ENCODE data around the gene USP17L21.
"Not testable (repeated sequence)": the region's sequence is repeated elsewhere in the genome, so short reads cannot be mapped to it uniquely, and the experiment has no call there.

Gene USP17L21, protein sequence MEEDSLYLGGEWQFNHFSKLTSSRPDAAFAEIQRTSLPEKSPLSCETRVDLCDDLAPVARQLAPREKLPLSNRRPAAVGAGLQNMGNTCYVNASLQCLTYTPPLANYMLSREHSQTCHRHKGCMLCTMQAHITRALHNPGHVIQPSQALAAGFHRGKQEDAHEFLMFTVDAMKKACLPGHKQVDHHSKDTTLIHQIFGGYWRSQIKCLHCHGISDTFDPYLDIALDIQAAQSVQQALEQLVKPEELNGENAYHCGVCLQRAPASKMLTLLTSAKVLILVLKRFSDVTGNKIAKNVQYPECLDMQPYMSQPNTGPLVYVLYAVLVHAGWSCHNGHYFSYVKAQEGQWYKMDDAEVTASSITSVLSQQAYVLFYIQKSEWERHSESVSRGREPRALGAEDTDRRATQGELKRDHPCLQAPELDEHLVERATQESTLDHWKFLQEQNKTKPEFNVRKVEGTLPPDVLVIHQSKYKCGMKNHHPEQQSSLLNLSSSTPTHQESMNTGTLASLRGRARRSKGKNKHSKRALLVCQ

GRCh38 chr4:9262572-9262971, at the start of gene USP17L21:
Gene USP17L21, plus strand, starts transcription at chr4:9262872. Its CDS starts 0 bp downstream, at chr4:9262872.
- DNase-seq (ENCODE audit: low spot score): not testable (repeated sequence)

DNA sequence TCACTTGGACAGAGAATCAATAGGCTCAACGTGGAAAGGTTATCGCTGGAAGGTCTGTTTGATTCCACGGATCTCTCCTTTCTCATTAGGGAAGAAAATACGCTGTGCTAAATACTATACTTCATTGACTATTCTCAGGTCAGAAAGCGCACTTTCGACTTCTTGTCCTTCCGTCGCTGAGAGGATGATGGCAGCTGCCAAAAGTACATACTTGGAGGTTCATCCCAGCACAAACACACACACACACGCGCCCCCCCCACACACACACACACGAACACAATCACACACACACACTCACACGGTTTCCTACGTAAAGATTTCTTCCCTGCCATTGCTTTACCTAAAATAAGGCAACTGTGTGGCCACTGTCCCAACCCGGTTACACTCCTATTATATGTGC, 48.0 kb upstream of the USP17L21 start:
- not testable (repeated sequence) for DNase-seq (ENCODE audit: low spot score)

DNA sequence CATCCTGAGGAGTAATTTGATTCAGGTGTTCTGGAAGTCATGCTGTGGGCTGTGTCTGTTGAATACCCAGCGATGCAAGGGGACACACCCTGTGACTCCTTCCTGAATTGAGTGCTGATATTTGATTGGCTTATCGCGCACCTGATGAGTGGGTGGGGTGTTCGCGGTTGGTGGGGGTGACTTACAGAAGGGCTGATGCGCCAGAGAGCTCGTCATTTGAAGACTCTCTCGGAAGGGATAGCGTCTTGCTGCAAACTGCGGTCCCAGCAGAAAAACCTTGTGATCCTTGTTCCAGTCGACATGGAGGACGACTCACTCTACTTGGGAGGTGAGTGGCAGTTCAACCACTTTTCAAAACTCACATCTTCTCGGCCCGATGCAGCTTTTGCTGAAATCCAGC, 47.6 kb upstream of the USP17L21 start, which contains the start of gene USP17L11:
Gene USP17L11 (plus strand): TSS at position 301 of the 400 bp plus-strand sequence. CDS start 0 bp downstream, at position 301.
- DNase-seq (ENCODE audit: low spot score): not testable (repeated sequence)

- not testable (repeated sequence) for DNase-seq (ENCODE audit: low spot score)
These were observed 42.8 kb upstream of the USP17L21 start, which contains the start of gene USP17L12 for GRCh38 chr4:9219852-9220251. Gene USP17L12, plus strand, starts transcription at chr4:9220152. Its CDS starts 0 bp downstream, at chr4:9220152.

DNA sequence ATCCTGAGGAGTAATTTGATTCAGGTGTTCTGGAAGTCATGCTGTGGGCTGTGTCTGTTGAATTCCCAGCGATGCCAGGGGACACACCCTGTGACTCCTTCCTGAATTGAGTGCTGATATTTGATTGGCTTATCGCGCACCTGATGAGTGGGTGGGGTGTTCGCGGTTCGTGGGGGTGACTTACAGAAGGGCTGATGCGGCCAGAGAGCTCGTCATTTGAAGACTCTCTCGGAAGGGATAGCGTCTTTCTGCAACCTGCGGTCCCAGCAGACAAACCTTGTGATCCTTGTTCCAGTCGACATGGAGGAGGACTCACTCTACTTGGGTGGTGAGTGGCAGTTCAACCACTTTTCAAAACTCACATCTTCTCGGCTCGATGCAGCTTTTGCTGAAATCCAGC, 38.1 kb upstream of the USP17L21 start, which contains the start of gene USP17L13:
Gene USP17L13 (plus strand): TSS at position 301 of the 400 bp plus-strand sequence. CDS start 0 bp downstream, at position 301.
- not testable (repeated sequence) for DNase-seq (ENCODE audit: low spot score)

DNA sequence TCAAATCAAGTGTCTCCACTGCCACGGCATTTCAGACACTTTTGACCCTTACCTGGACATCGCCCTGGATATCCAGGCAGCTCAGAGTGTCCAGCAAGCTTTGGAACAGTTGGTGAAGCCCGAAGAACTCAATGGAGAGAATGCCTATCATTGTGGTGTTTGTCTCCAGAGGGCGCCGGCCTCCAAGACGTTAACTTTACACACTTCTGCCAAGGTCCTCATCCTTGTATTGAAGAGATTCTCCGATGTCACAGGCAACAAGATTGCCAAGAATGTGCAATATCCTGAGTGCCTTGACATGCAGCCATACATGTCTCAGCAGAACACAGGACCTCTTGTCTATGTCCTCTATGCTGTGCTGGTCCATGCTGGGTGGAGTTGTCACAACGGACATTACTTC, 32.4 kb upstream of the USP17L21 start:
- DNase-seq (ENCODE audit: low spot score): not testable (repeated sequence)

GRCh38 chr4:9234085-9234484, 28.6 kb upstream of the USP17L21 start, which contains the start of gene USP17L15:
Gene USP17L15, plus strand, starts transcription at chr4:9234385. Its CDS starts 0 bp downstream, at chr4:9234385.
- not testable (repeated sequence) for DNase-seq (ENCODE audit: low spot score)

GRCh38 chr4:9238461-9238860, 24.2 kb upstream of the USP17L21 start:
- not testable (repeated sequence) for DNase-seq (ENCODE audit: low spot score)

DNA sequence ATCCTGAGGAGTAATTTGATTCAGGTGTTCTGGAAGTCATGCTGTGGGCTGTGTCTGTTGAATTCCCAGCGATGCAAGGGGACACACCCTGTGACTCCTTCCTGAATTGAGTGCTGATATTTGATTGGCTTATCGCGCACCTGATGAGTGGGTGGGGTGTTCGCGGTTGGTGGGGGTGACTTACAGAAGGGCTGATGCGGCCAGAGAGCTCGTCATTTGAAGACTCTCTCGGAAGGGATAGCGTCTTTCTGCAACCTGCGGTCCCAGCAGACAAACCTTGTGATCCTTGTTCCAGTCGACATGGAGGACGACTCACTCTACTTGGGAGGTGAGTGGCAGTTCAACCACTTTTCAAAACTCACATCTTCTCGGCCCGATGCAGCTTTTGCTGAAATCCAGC, 19.1 kb upstream of the USP17L21 start, which contains the start of gene USP17L17:
Gene USP17L17 (plus strand): TSS at position 301 of the 400 bp plus-strand sequence. CDS start 0 bp downstream, at position 301.
- not testable (repeated sequence) for DNase-seq (ENCODE audit: low spot score)

- DNase-seq (ENCODE audit: low spot score): not testable (repeated sequence)
These were observed 14.6 kb upstream of the USP17L21 start, which contains the start of gene USP17L18 for GRCh38 chr4:9247953-9248680. Gene USP17L18, plus strand, starts transcription at chr4:9248630. Its CDS starts 0 bp downstream, at chr4:9248630.

DNA sequence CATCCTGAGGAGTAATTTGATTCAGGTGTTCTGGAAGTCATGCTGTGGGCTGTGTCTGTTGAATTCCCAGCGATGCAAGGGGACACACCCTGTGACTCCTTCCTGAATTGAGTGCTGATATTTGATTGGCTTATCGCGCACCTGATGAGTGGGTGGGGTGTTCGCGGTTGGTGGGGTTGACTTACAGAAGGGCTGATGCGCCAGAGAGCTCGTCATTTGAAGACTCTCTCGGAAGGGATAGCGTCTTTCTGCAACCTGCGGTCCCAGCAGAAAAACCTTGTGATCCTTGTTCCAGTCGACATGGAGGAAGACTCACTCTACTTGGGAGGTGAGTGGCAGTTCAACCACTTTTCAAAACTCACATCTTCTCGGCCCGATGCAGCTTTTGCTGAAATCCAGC, 9.6 kb upstream of the USP17L21 start, which contains the start of gene USP17L19:
Gene USP17L19 (plus strand): TSS at position 301 of the 400 bp plus-strand sequence. CDS start 0 bp downstream, at position 301.
- DNase-seq (ENCODE audit: low spot score): not testable (repeated sequence)

DNA sequence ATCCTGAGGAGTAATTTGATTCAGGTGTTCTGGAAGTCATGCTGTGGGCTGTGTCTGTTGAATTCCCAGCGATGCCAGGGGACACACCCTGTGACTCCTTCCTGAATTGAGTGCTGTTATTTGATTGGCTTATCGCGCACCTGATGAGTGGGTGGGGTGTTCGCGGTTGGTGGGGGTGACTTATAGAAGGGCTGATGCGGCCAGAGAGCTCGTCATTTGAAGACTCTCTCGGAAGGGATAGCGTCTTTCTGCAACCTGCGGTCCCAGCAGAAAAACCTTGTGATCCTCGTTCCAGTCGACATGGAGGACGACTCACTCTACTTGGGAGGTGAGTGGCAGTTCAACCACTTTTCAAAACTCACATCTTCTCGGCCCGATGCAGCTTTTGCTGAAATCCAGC, 4.8 kb upstream of the USP17L21 start, which contains the start of gene USP17L20:
Gene USP17L20 (plus strand): TSS at position 301 of the 400 bp plus-strand sequence. CDS start 0 bp downstream, at position 301.
- DNase-seq (ENCODE audit: low spot score): not testable (repeated sequence)

DNA sequence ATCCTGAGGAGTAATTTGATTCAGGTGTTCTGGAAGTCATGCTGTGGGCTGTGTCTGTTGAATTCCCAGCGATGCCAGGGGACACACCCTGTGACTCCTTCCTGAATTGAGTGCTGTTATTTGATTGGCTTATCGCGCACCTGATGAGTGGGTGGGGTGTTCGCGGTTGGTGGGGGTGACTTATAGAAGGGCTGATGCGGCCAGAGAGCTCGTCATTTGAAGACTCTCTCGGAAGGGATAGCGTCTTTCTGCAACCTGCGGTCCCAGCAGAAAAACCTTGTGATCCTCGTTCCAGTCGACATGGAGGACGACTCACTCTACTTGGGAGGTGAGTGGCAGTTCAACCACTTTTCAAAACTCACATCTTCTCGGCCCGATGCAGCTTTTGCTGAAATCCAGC, 4.6 kb downstream of the USP17L21 start, which contains the start of gene USP17L22:
Gene USP17L22 (plus strand): TSS at position 301 of the 400 bp plus-strand sequence. CDS start 0 bp downstream, at position 301.
- DNase-seq (ENCODE audit: low spot score): not testable (repeated sequence)

DNA sequence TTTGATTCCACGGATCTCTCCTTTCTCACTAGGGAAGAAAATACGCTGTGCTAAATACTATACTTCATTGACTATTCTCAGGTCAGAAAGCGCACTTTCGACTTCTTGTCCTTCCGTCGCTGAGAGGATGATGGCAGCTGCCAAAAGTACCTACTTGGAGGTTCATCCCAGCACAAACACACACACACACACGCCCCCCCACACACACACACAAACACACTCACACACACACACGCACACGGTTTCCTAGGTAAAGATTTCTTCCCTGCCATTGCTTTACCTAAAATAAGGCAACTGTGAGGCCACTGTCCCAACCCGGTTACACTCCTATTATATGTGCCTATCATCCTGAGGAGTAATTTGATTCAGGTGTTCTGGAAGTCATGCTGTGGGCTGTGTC, 9.0 kb downstream of the USP17L21 start:
- not testable (repeated sequence) for DNase-seq (ENCODE audit: low spot score)

Data from SW480 (cell line).